Measurements from ENCODE around the gene MADCAM1. TPM values are rescaled to one million over a fixed set of nuclear protein-coding genes. Genes with fewer than 3 reads are reported as not detected.
A peak's percentile ranks its signal among the peaks of the same experiment; 100 is the strongest.

Gene MADCAM1
- total and polyA plus RNA-seq, 2 donors, result 0.34 to 1.3 TPM

DNA sequence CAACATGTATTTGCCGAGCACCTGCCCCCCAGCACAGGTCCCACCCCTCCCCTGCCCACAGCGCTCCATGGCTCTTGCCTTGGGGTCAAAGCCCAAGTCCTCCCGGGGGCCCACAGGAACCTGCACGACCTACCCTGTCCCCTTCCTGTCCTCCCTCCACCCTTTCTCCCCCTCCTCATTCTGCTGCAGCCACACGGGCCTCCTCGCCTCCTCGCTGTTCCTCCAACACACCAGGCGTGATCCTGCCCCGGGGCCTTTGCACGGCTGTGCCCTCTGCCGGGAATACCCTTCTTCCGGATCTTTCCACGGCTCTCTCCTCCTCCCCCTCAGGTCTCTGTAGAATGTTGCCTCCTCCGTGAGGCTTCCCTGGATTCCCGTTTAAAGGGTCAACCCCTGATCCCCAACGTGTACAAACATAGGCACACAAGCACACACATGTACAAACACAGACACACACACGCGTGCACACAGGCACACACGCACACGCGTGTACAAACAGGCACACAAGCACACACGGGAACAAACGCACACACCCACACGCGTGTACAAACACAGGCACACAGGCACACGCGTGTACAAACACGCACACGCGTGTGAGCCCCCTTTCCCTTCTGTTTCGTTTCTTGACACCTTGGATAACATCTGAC lies 2.8 kb downstream of the MADCAM1 start:
- WGBS, result 77% methylated on average over 31 of the region's 31 CpGs
- Histone ChIP-seq H3K27ac (ENCODE audit: low read depth) (no peak overlapping the region), H3K36me3 (ENCODE audit: insufficient read depth) (no peaks in the 10 kb centered on the region), H3K4me3 (ENCODE audit: low read depth, low read length) (no peak overlapping the region), H3K4me1 (ENCODE audit: insufficient read depth) (peaks cover 2% of the 10 kb centered on the region)
- DNase-seq (ENCODE audit: extremely low spot score), result no peak

- DNase-seq (ENCODE audit: extremely low spot score), result no peak
- WGBS, result 85% methylated on average over 17 of the region's 17 CpGs
- no peak overlapping the region for H3K4me3 ChIP-seq (ENCODE audit: low read depth, low read length)
- H3K4me1 ChIP-seq (ENCODE audit: insufficient read depth), result peaks cover 2% of the 10 kb centered on the region
- no peaks in the 10 kb centered on the region for H3K36me3 ChIP-seq (ENCODE audit: insufficient read depth)
- H3K27ac ChIP-seq (ENCODE audit: low read depth), result no peak overlapping the region
Observed at GRCh38 chr19:501646-502045, 5.4 kb downstream of the MADCAM1 start.

DNA sequence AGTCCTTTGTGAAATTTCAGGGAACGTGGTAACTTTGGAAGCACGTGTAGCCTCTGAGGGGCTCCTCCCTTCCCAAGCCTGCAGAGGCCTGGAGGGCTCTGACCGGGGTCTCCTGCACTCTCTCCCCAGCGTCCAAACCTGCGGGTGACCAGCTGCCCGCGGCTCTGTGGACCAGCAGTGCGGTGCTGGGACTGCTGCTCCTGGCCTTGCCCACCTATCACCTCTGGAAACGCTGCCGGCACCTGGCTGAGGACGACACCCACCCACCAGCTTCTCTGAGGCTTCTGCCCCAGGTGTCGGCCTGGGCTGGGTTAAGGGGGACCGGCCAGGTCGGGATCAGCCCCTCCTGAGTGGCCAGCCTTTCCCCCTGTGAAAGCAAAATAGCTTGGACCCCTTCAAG lies 8.3 kb downstream of the MADCAM1 start:
- WGBS, result 88% methylated on average over 14 of the region's 14 CpGs
- H3K27ac ChIP-seq (ENCODE audit: low read depth), result no peak overlapping the region

DNA sequence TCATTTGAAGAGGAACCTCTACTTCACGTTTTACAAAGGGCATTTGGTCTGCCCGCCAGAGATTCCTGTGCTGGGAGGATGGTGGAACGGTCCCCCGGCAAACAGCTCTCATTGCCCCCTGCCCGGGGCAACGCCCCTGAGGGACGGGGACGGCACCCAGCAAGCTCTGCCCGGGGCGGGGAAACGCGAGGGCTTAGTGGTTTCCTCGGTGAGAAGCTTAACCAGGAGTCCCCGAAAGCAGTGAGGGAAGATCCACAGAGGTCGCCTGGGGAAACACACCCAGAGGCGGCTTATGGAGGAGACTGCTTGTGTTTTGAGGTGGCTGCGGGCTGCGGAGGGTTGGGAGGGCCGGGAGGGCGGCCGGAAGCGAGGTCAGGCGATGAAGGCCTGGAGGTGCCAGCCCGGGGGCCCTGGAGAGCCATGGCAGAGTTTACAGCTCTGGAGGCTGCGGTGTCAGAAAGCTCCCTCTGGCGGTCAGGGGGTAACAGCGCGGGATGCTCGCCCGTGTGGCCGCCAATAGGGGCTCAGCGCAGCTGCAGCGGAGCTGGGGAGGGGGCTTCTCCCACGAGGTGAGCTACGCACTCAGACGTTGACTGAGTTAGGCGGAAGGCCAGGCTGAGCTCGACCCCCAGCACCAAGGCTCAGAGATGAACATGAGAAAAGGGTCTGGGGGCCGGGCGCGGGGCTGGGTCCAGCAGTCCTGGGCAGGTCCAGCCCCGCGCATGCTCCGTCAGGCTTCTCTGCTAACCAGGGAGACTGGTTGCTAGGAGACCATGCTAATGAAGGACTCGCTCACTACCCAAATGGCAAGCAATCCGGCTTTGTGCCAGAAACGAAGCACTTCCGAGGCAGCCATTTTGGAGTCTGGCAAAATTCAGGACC lies 10.4 kb downstream of the MADCAM1 start:
- peak overlapping the region; percentile 76 for H3K27ac ChIP-seq (ENCODE audit: low read depth)
- DNase-seq (ENCODE audit: extremely low spot score), result peak; percentile 100
- 4% methylated on average over 48 of the region's 48 CpGs for WGBS
- no peaks in the 10 kb centered on the region for H3K36me3 ChIP-seq (ENCODE audit: insufficient read depth)
- no peaks in the 10 kb centered on the region for H3K4me1 ChIP-seq (ENCODE audit: insufficient read depth)
- peak overlapping the region; percentile 91 for H3K4me3 ChIP-seq (ENCODE audit: low read depth, low read length)

More for the DNA sequence above, 8.3 kb downstream of the MADCAM1 start:
- H3K4me1 ChIP-seq (ENCODE audit: insufficient read depth), result no peaks in the 10 kb centered on the region
- no peak for DNase-seq (ENCODE audit: extremely low spot score)
- H3K4me3 ChIP-seq (ENCODE audit: low read depth, low read length), result no peak overlapping the region
- no peaks in the 10 kb centered on the region for H3K36me3 ChIP-seq (ENCODE audit: insufficient read depth)

- under 1% methylated on average over 81 of the region's 81 CpGs for WGBS
- no peak for DNase-seq (ENCODE audit: extremely low spot score)
- peak within 1 kb of the TSS; percentile 91 for H3K4me3 ChIP-seq (ENCODE audit: low read depth, low read length)
- H3K4me1 ChIP-seq (ENCODE audit: insufficient read depth), result no peaks in the 10 kb centered on the region
- peak within 1 kb of the TSS; percentile 76 for H3K27ac ChIP-seq (ENCODE audit: low read depth)
- no peaks in the 10 kb centered on the region for H3K36me3 ChIP-seq (ENCODE audit: insufficient read depth)
Observed at GRCh38 chr19:507286-508203, 11.3 kb downstream of the MADCAM1 start, which contains the start of gene TPGS1. TSS of gene TPGS1 (plus strand) at chr19:507497. CDS start at chr19:507507, 10 bp downstream.

DNA sequence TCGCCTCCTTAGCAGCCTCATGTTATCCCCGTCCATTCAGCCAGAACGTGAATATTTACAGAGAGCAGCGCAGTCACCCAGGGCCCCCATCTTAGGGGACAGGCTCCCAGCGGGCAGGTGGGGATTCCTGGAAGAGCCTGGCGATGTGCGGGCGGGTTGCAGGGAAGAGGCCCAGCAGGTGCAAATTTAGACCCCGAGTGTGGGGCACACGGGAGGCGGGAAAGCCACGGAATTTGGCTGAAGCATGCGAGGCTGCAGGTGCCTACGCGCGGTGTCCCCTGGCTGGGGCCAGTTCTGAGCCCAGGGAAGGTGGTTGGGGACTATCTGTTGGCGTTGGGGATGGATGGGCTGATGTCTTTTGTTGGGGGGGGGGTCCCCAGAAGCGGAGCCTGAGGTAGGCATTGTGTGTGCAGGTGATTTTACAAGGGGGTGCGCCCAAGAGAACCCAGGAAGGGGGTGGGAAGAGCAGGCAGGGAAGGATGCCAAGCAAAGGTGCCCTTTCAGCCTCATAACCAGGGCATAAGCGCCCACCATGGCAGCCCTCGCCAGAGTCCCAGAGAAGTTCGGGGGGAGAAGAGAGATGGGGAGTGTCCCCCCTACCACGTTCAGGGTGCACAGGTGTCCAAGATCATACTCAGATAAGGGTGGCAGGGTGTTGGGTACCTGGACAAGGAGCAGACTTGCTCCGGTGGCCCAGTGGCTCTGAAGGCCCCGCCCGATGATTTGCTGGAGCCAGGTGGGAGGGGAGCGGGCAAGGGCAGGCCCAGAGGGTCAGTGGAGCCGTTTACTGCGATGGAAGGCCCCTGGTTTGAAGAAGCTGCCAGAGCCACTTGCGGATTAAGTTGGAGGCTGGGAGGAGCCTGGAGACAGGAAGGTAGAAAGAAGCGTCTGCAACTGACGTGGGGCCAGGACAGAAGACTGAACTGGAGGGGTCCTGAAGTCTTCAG lies 12.2 kb downstream of the MADCAM1 start:
- Histone ChIP-seq H3K27ac (ENCODE audit: low read depth) (no peak overlapping the region), H3K36me3 (ENCODE audit: insufficient read depth) (no peaks in the 10 kb centered on the region), H3K4me1 (ENCODE audit: insufficient read depth) (no peaks in the 10 kb centered on the region), H3K4me3 (ENCODE audit: low read depth, low read length) (peak overlapping the region; percentile 91)
- DNase-seq (ENCODE audit: extremely low spot score), result no peak
- WGBS, result 56% methylated on average over 32 of the region's 32 CpGs

GRCh38 chr19:510606-511100 lies 14.4 kb downstream of the MADCAM1 start:
- no peak for DNase-seq (ENCODE audit: extremely low spot score)
- H3K27ac ChIP-seq (ENCODE audit: low read depth), result no peak overlapping the region
- H3K36me3 ChIP-seq (ENCODE audit: insufficient read depth), result no peaks in the 10 kb centered on the region
- whole genome bisulfite sequencing, result 14% methylated on average over 21 of the region's 21 CpGs
- no peak overlapping the region for H3K4me3 ChIP-seq (ENCODE audit: low read depth, low read length)
- H3K4me1 ChIP-seq (ENCODE audit: insufficient read depth), result no peaks in the 10 kb centered on the region

DNA sequence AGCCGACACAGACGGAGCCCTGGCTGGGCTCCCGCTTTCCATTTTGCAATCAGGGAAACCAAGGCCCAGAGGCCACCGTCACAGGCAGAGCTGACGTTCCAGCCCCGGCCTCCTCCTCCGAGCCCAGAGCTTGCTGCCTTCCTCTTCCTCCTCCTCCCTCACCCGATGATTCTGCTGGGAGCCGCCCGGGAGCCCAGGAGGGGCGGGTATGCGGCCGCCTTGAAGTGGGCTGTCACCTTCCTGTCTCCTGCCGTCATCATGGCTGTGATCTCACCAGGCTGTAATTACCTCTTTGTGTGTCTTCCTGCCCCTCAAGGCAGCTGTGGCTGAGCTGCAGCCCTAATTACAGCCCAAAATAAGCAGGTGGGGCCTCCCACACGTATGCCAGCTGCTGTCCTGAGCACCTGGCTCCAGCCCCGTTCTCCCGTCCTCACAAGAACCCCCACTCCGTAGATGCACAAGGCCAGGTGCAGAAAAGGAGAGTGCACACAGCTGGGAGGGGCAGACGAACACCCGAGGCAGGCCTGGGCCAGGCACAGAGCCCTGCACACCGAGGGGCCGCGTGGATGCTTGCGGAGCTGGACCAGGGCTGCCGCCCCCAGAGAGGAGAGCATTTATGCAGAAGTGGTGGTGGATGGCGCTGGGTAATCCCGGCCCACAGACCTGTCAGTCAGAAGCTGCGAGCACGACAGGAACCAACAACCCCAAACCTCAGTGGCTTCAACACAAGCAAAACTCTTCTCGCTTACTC lies 15.0 kb downstream of the MADCAM1 start:
- no peak overlapping the region for H3K4me3 ChIP-seq (ENCODE audit: low read depth, low read length)
- no peaks in the 10 kb centered on the region for H3K36me3 ChIP-seq (ENCODE audit: insufficient read depth)
- WGBS, result 51% methylated on average over 30 of the region's 30 CpGs
- no peaks in the 10 kb centered on the region for H3K4me1 ChIP-seq (ENCODE audit: insufficient read depth)
- H3K27ac ChIP-seq (ENCODE audit: low read depth), result no peak overlapping the region
- no peak for DNase-seq (ENCODE audit: extremely low spot score)

DNA sequence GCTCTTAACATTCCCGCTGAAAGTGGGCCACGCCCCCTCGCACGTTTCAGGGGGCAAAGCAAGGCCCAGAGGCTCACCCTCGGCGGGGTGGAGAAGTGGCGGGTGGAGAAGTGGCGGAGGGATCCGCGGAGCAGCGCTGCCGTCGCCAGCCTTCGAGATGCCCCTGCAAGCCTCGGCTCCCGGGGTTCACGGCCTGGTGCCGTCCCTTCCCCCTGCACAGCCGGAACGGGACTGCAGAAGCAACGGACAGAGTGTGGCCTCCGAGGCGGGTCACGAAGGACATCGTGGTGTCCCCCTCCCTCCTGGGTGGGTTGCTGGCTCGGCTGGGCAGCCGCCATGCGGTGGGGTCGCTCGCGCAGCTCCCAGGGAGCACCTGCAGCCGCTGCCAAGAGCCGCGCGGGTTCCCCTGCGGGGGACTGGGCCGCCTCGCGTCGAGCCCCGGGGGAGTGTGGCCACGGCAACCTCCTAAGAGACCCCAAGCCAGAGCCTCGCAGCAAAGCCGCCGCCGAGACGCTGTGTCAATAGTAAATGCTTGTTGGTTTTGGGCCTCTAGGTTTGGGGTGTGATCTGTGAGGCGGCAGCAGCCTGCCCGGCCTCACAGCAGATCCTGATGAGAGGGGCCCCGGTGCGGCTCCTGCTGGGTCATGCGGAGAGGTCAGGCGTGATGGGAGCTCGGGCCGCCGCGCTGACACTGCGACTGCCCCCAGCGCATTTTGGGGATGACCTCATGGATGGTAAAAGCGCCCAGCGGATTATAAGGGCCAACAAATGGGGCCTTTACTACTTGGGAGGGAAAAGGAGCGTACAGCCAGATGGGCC lies 16.5 kb downstream of the MADCAM1 start:
- no peak for DNase-seq (ENCODE audit: extremely low spot score)
- WGBS, result 46% methylated on average over 62 of the region's 62 CpGs
- Histone ChIP-seq H3K36me3 (ENCODE audit: insufficient read depth) (no peaks in the 10 kb centered on the region), H3K27ac (ENCODE audit: low read depth) (no peak overlapping the region), H3K4me1 (ENCODE audit: insufficient read depth) (no peaks in the 10 kb centered on the region), H3K4me3 (ENCODE audit: low read depth, low read length) (no peak overlapping the region)

- Histone ChIP-seq H3K36me3 (ENCODE audit: insufficient read depth) (no peaks in the 10 kb centered on the region), H3K27ac (ENCODE audit: low read depth) (no peak overlapping the region), H3K4me3 (ENCODE audit: low read depth, low read length) (no peak overlapping the region), H3K4me1 (ENCODE audit: insufficient read depth) (no peaks in the 10 kb centered on the region)
- DNase-seq (ENCODE audit: extremely low spot score), result no peak
- WGBS, result 79% methylated on average over 10 of the region's 10 CpGs
Observed at GRCh38 chr19:513368-514165, 17.3 kb downstream of the MADCAM1 start.
